Ectodermal cell (in vitro differentiated cells): ENCODE measurements around the gene PRDM11.

ENCODE experiments used
- H3K27ac ChIP-seq: 2 replicates; pipeline ENCODE4 v1.7.0; 2013; ENCODE audit warnings: mild to moderate bottlenecking, low read depth, low read length; ENCODE audit not compliant: insufficient read depth, poor library complexity, severe bottlenecking
- H3K27me3 ChIP-seq: 2 replicates; pipeline ENCODE4 v1.7.0; 2013; ENCODE audit warnings: mild to moderate bottlenecking, low read length; ENCODE audit not compliant: insufficient read depth, control insufficient read depth, poor library complexity, severe bottlenecking
- H3K36me3 ChIP-seq: one replicate; pipeline ENCODE4 v1.7.0; 2013; ENCODE audit warnings: low read length; ENCODE audit not compliant: control insufficient read depth, insufficient read depth
- H3K4me1 ChIP-seq: one replicate; pipeline ENCODE4 v1.7.0; 2013; ENCODE audit warnings: low read length; ENCODE audit not compliant: control insufficient read depth, insufficient read depth
- H3K4me3 ChIP-seq: 2 replicates; pipeline ENCODE4 v1.7.0; 2013; ENCODE audit warnings: low read depth, low read length, control low read depth; ENCODE audit not compliant: insufficient read depth
- H3K9me3 ChIP-seq: 2 replicates; pipeline ENCODE4 v1.7.0; 2013; ENCODE audit warnings: mild to moderate bottlenecking, low read length, moderate library complexity; ENCODE audit not compliant: control insufficient read depth
- WGBS, 2 experiments: methylation state at CpG; one replicate each; pipeline ENCODE4 v1.1.7; 2013; ENCODE audit warnings: missing lambda C conversion rate in 2 of 2; 5-methylcytosine and 5-hydroxymethylcytosine counted together

Gene PRDM11

GRCh38 chr11:45219411-45219810, 73.0 kb downstream of the PRDM11 start:
- Histone ChIP-seq H3K4me1 (no peaks in the 10 kb centered on the region), H3K9me3 (no peaks in the 10 kb centered on the region), H3K4me3 (no peak overlapping the region), H3K27ac (no peak overlapping the region), H3K27me3 (no peaks in the 10 kb centered on the region), H3K36me3 (peaks cover 7% of the 10 kb centered on the region)
- WGBS, 2 experiments, result 94 to 96% methylated on average over 18 of the region's 18 CpGs

- Histone ChIP-seq H3K4me3 (no peak overlapping the region), H3K4me1 (no peaks in the 10 kb centered on the region), H3K9me3 (no peaks in the 10 kb centered on the region), H3K36me3 (peaks cover 7% of the 10 kb centered on the region), H3K27ac (no peak overlapping the region), H3K27me3 (no peaks in the 10 kb centered on the region)
- WGBS, 2 experiments, result 91 to 98% methylated on average over 5 of the region's 5 CpGs
Observed at GRCh38 chr11:45223496-45223895, 77.1 kb downstream of the PRDM11 start.

GRCh38 chr11:45224766-45225165, 78.3 kb downstream of the PRDM11 start:
- Histone ChIP-seq H3K4me1 (no peaks in the 10 kb centered on the region), H3K4me3 (no peak overlapping the region), H3K27ac (no peak overlapping the region), H3K27me3 (no peaks in the 10 kb centered on the region), H3K36me3 (peaks cover 7% of the 10 kb centered on the region), H3K9me3 (no peaks in the 10 kb centered on the region)
- WGBS, 2 experiments, result 95% methylated on average over 11 of the region's 11 CpGs

GRCh38 chr11:45225277-45225676, 78.8 kb downstream of the PRDM11 start:
- Histone ChIP-seq H3K36me3 (peaks cover 7% of the 10 kb centered on the region), H3K27me3 (no peaks in the 10 kb centered on the region), H3K27ac (no peak overlapping the region), H3K4me3 (no peak overlapping the region), H3K4me1 (no peaks in the 10 kb centered on the region), H3K9me3 (no peaks in the 10 kb centered on the region)
- WGBS, 2 experiments, result 90 to 96% methylated on average over 1 of the region's 1 CpG

GRCh38 chr11:45225961-45226871, 79.8 kb downstream of the PRDM11 start:
- WGBS, 2 experiments, result 97% methylated on average over 39 of the region's 39 CpGs
- Histone ChIP-seq H3K27me3 (no peaks in the 10 kb centered on the region), H3K4me3 (no peak overlapping the region), H3K27ac (no peak overlapping the region), H3K36me3 (peaks cover 7% of the 10 kb centered on the region), H3K9me3 (no peaks in the 10 kb centered on the region), H3K4me1 (no peaks in the 10 kb centered on the region)

- no peak overlapping the region for H3K27ac ChIP-seq
- no peak overlapping the region for H3K4me3 ChIP-seq
- no peaks in the 10 kb centered on the region for H3K9me3 ChIP-seq
- peaks cover 7% of the 10 kb centered on the region for H3K36me3 ChIP-seq
- no peaks in the 10 kb centered on the region for H3K27me3 ChIP-seq
- WGBS, 2 experiments, result 96% methylated on average over 21 of the region's 21 CpGs
- no peaks in the 10 kb centered on the region for H3K4me1 ChIP-seq
Observed at GRCh38 chr11:45226901-45227300, 80.5 kb downstream of the PRDM11 start.

- H3K9me3 ChIP-seq, result no peaks in the 10 kb centered on the region
- 96 to 97% methylated on average over 18 to 19 of the region's 19 CpGs for WGBS, 2 experiments
- no peak overlapping the region for H3K27ac ChIP-seq
- no peak overlapping the region for H3K4me3 ChIP-seq
- no peaks in the 10 kb centered on the region for H3K4me1 ChIP-seq
- no peaks in the 10 kb centered on the region for H3K36me3 ChIP-seq
- H3K27me3 ChIP-seq, result no peaks in the 10 kb centered on the region
Observed at GRCh38 chr11:45227836-45228235, 81.4 kb downstream of the PRDM11 start.

- 96 to 98% methylated on average over 4 to 5 of the region's 5 CpGs for whole genome bisulfite sequencing, 2 experiments
- H3K4me3 ChIP-seq, result no peak overlapping the region
Observed at GRCh38 chr11:45229401-45230020, 83.1 kb downstream of the PRDM11 start.

GRCh38 chr11:45232341-45233080, 86.1 kb downstream of the PRDM11 start:
- H3K4me3 ChIP-seq, result no peak overlapping the region
- H3K36me3 ChIP-seq, result no peaks in the 10 kb centered on the region
- no peaks in the 10 kb centered on the region for H3K4me1 ChIP-seq
- H3K27me3 ChIP-seq, result no peaks in the 10 kb centered on the region
- H3K27ac ChIP-seq, result no peak overlapping the region
- WGBS, 2 experiments, result 88 to 93% methylated on average over 3 to 4 of the region's 5 CpGs
- no peaks in the 10 kb centered on the region for H3K9me3 ChIP-seq

More at GRCh38 chr11:45229401-45230020, 83.1 kb downstream of the PRDM11 start:
- Histone ChIP-seq H3K36me3 (no peaks in the 10 kb centered on the region), H3K4me1 (no peaks in the 10 kb centered on the region), H3K9me3 (no peaks in the 10 kb centered on the region), H3K27ac (no peak overlapping the region), H3K27me3 (no peaks in the 10 kb centered on the region)
